ENCODE data around the gene TARDBP.

DNA sequence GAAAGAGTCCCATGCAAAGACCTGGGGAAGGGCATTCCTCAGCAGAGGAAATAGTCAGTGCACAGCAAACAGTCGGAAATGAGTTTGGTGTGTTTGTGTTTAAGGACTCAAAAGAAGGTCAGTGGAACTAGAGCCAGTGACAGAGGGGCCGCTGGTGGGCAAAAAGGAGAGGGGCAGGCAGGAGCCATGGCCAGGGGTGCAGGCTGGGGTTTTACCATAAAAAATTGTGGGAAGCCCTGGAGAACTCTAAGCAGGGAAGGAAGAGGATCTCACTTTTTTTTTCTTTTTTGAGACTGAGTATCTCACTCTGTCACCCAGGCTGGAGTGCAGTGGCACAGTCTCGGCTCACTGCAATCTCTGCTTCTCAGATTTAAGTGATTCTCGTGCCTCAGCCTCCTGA, 33.7 kb upstream of the TARDBP start:
- TF ChIP-seq POLR2AphosphoS5 (IDR thresholded peaks at IDR 0.05; ENCODE audit: low read depth, low read length) (no peak), POLR2A (IDR thresholded peaks at IDR 0.05; ENCODE audit: low read depth, low read length) (no peak), TAF1 (IDR thresholded peaks at IDR 0.05; ENCODE audit: borderline replicate concordance, low read depth, low read length) (no peak)

All from GM12892 (cell line).